Hematopoietic multipotent progenitor cell treated with erythropoietin and hydrocortisone succinate and interleukin-3 and kit ligand, for 17 days (in vitro differentiated cells): ENCODE results near the gene GDPGP1.
"Not testable (repeated sequence)": the region's sequence is repeated elsewhere in the genome, so short reads cannot be mapped to it uniquely, and the experiment has no call there.

Source experiments
- DNase-seq: peaks from one replicate; pipeline ENCODE4 v3.0.0-alpha.2; 2015; ENCODE audit warnings: low spot score

Gene GDPGP1

DNA sequence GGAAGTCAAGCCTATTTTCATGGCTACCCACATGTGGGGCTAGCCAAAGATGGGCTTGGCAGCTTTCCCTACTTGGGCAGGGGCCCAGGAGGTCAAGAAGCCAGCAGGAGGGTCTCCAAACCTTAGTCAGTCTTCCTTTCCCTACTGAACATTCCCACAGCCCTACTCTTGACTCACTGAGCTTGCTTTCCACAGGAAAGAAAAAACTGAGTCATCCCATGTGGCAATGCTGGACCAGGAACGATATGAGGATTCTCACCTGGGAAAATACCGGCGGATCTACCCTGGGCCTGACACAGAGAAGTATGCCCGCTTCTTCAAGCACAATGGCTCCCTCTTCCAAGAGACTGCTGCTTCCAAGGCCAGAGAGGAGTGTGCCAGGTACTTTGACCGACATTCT is 27.8 kb downstream of the GDPGP1 start:
- no peak for DNase-seq

DNA sequence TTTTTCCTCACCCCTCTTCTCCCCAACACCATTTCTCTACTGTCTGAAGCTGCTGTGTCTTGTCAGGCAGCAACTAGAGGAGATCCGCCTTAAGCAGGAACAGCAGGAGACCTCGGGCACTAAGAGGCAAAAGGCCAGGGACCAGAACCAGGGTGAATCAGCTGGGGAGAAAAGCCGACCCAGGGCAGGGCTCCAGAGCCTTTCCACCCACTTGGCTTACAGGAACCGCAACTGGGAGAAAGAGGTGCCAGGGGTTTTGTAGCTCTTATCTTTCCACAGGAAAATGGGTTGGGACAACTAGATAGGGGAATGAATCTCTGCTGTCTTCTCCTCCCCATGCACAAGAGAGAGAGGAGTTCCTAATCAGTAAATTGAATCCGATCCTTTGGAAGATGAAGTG is 28.4 kb downstream of the GDPGP1 start:
- no peak for DNase-seq

DNA sequence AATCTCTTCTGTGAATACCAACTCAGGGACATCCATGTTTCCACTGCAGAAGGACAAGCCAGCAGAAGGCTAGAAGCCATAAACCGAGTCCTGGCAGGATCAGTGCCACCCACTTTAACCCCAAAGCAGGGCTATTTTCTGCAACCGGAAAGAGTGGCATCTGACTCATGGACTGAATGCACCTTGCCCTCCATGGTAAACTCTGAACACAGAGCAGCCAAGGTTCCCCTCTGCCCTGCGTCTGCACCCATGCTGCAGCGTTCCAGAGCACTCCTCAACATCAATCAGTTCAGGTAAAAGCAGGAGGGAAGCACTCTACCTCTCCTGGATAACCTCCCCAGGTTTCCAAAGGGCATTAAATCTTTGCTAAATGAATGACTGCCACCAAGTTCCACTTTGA is 30.7 kb downstream of the GDPGP1 start:
- no peak for DNase-seq

DNA sequence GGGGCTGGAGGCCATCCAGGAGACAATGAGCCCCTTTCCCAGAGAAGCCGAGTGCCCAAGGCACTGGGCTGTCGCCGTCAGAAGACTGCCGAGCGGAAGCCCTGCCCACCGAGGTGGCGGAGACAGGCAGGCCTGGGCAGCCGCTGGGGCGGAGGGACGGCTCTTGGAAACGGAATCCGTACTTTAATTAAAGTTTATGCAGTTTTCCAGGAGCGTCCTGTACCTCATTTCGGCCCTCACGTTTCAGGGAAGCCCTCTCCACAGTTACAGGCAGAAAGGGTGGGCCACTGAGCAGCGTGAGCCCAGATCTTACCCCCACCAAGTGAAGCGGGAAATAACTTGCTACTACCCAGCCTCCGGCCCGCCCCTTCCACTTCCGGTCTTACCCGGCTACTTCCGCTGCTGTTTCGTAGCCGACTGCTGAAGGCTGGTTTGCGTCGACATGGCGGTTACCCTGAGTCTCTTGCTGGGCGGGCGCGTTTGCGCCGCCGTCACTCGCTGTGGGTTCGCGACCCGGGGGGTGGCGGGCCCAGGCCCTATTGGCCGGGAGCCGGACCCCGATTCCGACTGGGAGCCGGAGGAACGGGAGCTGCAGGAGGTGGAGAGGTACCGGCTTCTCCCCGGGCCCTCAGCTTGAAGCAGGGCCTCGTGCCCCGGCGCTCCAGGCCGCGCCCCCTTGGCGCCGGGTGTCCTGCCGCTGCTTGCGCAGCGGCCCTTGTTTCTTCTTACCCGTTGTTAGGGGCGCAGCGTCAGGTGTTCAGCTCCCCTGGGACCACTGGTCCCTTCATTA is 31.5 kb downstream of the GDPGP1 start, which contains the start of gene NGRN:
TSS of gene NGRN (plus strand) at position 402 of the 790 bp plus-strand sequence. CDS start at position 443, 41 bp downstream.
- DNase-seq: peak; percentile 87

DNA sequence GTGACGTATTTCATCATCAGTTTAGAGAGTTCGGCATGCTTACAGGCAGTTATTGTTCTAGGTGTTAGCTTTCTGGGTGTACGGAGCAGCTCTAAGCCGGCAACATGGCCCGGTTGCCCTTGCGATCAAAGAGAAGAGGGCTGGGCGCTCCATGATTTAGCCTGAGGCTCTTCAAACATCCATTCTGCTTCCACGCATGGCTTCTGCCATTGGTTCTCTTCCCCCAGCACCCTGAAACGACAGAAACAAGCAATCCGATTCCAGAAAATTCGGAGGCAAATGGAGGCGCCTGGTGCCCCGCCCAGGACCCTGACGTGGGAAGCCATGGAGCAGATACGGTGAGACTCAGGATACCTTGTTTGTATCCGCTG is 32.0 kb downstream of the GDPGP1 start:
- peak; percentile 70 for DNase-seq

DNA sequence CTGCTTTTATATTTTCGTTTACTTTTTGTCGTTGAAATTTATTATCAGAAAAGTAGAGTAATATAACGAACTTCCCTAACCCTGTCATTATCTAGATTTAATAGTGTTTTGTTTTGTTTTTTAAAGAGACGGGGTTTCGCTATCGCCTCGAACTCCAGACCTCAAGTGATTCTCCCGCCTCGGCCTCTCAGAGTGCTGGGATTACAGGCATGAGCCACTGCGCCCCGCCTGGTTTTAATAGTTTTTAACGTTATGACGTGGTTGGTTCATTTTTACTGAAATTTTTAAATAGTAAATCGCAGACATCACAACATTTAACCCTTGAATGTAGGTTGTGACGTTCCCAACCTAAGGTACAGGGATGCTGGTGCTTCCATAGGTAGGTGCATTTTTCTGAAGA is 32.5 kb downstream of the GDPGP1 start:
- DNase-seq: no peak

DNA sequence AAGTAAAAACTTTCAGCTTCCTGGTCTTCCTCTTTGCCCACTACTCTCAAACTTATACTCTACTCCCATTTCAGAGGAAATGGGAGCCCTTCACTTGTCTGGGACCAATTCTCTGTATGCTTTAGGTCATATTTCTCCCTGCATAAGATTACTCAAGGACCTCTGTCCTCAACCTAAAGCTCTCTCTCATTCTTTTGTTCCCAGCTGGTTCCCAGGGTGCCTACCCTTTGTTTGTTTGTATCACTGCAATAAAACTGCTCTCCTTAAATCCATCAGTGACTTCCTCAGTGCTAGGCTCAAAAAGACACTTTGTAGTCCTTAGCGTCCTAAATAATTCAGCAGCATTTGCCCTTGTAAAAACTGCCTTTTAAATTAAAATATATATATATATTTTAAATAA is 34.4 kb downstream of the GDPGP1 start:
- no peak for DNase-seq

DNA sequence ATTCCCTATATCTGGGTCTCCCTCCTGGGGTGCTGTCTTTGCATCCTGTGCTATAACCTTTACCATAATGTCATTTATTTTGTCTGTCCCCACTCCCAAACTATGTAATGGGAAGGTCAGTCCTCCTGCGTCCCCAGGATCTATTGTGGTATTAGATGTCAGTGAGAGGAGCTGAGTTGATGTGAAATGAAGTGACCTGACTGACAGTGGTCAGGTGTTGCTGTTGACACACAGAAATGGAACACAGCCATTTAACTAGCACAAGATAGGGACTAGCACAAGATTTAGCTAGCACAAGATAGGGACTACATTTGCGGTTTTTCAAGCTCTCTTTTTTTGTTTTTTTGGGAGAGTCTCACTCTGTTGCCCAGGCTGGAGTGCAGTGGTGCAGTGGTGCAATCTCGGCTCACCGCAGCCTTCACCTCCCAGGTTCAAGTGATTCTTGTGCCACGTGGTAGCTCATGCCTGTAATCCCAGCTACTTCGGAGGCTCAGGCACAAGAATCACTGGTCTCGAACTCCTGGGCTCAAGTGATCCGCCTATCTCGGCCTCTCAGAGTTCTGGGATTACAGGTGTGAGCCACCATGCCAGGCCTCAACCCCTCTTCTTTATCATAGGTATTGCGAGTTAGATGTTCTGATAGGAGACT is 36.6 kb downstream of the GDPGP1 start:
- no peak for DNase-seq

DNA sequence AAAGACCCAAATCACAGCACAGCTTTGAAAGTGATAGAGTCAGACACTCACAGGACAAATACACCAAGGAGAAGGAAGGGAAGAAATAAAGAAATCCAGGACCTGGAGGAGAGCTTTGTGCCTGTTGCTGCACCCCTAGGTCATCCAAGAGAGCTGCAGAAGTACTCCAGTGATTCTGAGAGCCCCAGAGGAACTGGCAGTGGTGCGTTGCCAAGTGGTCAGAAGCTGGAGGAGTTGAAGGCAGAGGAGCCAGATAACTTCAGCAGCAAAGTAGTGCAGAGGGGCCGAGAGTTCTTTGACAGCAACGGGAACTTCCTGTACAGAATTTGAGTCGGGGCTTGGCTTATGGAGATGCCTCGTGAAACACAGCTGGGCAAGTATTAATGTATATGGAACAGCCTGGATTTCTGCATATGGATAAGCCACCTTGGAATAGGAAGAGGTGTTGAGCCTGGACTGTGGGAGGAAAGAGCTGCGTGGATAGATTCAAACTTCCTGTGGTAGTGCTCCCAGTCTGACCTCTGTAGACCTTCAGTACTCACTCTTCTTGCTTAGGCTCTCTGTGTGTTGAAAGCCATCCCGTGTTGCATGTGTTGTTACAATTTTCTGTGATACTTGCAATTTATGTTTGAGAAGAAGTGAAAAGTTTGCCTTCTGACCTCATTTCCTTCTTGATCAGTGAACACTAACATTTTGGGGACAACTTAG is 37.6 kb downstream of the GDPGP1 start:
- DNase-seq: no peak

DNA sequence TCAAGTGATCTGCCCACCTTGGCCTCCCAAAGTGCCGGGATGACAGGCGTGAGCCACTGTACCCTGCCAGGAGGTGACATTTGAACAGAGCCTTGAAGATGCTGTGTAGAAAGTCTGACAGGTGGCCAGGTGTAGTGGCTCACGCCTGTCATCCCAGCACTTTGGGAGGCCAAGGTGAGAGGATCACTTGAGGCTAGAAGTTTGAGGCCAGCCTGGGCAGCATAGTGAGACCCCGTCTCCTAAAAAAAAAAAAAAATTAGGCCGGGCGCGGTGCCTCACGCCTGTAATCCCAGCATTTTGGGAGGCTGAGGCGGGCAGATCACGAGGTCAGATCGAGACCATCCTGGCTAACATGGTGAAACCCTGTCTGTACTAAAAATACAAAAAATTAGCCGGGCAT is 44.5 kb downstream of the GDPGP1 start:
- DNase-seq: not testable (repeated sequence)

DNA sequence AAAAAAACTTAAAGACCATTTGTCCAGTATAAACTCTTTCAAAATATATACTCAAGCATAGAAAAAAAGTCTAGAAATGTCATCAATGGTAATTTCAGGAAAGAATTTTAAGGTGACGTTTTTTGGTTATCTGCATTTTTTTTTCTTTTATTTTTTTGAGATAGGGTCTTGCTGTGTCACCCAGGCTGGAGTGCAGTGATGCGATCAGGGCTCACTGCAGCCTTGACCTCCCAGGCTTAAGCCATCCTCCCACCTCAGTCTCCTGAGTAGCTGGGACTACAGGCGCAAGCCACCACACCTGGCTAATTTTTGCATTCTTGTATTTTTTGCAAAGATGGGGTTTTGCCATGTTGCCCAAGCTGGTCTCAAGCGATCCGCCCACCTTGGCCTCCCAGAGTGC is 46.7 kb downstream of the GDPGP1 start:
- DNase-seq: not testable (repeated sequence)

DNA sequence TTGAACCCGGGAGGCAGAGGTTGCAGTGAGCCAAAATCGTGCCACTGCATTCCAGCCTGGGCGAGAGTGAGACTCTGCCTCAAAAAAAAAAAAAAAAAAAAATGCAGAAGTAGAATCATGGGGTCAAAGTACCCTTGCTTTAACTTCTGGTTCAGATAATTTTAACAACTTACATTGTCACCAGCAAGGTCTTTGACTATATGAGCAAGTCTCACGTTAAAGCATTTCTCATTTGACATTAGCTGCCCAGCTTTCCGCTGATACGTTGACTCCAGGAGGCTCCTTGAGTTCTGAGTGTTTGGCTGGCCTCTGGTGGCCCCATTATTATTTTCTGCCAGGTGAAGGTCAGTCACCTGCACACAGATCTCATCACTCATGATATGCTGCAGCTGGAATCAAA is 47.6 kb downstream of the GDPGP1 start:
- not testable (repeated sequence) for DNase-seq

DNA sequence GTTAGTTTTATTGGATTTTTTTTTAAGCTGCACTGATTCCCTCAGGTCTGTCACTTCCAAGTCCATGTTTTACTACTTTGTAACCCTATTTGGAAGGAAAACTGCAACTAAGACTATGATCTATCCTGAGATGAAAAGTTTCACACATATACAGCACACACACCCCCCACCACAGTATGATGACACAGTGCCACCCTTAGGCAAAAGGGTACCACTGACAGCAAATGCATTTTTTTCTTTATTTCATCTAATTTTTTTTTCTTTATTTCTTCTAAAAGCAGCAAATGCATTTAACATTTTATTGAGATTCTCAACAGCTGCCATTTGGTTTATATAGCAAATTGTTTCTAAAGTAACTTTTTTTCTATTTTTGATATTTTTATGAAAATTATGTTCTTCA is 52.7 kb downstream of the GDPGP1 start:
- peak; percentile 43 for DNase-seq

DNA sequence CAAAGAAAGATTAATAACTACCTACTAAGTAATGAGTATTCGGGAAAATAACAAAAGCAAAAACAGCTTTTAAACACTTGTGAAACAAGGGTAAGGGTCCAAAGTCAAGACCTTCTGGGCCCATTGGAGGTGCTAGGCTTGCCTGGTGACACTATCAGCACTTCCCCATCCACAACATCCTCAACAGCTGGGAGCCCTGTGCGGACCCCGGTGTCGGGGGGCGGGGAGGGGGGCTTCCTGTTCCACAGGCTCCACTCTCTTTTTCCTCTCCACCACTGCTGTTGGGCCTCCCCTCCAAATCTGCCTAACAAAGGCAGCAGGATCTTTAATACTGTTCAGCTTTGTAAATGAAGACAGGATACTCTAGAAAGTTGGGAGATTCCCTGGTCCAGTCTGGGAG is 53.1 kb downstream of the GDPGP1 start:
- no peak for DNase-seq

DNA sequence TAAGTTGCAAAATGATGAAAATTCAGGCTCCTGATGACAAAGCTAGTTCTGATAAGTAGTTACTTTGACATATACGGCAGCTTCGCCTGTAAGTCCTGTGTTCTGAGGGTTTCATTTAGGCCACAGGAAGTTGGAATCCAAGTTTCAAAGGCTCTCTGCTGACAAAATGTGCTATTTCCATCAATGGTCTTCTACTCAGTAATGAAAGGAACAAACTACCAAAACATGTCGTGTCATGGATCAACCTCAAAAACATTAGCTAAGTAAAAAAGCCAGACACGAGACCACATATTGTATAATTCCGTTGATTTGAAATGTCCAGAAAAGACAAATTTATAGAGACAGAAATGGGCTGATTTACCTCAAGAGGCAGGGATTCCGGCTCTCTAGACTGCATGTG is 53.9 kb downstream of the GDPGP1 start:
- no peak for DNase-seq

DNA sequence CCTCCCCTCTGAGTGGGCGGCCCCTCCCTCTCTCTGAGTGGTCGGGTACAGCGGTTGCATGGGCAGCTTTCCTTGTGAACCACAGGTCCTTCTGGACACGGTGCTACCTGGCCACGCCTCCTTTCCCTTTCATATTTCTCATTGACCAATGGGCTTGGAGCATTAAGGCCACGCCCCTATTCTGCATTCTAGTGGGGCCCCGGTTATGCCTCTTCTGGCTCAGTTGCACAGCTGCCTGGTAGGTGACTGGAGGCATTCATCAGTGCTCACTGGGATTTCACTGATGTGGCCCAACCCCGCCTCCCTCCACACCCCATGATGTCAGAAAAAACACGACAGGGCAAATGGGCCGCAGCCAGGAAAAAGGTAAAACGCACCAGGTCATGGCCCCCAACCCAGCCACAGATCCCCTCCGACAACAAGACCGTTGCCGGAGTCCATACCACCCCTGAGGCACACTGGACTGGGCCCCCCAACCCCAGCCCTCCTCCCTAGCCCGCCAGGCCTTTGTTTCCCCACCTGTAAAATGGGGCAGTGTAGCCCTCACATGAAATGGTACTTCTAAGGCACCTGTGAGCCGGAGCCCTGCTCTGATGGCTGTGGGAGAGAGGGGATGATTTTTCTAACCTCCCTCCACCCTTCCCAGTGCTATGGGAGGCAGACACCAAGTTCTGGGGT is 57.8 kb downstream of the GDPGP1 start:
- peak; percentile 34 for DNase-seq

DNA sequence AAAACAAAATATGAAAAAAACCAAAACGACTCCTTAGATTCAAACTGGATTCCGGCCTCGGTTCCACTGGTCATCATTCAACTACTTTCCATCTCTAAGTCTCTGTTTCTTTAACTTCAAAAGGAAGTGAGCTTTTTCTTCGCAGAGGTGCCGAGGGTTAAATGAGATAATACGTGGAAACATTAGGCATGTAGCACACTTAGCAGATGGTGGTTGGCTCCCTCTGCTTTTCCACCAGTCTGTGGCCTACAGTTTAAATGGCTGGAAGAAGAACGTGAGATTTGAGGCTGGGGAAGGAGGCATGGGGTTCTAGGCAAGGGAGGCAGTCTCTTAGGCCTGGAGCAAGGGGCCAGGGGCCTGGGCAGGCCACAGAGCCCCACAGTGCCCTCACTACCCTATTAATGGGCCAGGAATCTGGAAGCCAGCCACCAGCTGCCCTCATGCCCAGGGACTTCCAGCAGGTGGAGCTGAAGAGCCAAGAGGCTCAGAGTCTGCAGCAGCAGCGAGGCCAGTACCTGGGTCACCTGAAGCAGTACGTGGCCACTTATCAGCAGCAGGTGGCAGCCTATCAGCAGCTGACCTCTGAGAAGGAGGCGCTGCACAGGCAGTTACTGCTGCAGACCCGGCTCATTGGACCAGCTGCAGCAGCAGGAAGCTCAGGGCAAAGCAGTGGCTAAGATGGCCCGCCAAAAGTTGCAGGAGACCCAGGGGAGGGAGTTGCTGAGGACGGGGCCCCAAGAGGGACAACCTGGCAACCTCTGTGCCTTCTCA is 59.2 kb downstream of the GDPGP1 start:
- DNase-seq: peak; percentile 78

DNA sequence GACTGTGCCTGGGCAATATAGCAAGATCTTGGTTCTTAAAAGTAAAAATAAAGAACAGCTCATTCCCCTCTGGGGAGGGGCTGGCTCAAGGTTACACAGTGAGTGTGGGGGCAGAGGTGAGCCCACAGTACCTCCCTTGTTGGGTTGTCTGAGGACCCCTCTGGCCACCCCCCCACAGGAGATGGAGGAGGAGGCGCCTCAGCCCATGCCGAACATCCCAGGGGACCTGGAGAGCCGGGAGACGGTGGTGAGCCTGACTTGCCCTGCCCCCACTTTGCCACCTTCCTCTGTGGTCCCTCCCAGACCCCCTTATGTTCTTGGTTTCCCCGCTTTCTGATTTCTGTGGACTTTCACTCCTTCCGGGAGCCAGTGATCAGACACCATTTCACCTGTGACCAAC is 60.1 kb downstream of the GDPGP1 start:
- no peak for DNase-seq

DNA sequence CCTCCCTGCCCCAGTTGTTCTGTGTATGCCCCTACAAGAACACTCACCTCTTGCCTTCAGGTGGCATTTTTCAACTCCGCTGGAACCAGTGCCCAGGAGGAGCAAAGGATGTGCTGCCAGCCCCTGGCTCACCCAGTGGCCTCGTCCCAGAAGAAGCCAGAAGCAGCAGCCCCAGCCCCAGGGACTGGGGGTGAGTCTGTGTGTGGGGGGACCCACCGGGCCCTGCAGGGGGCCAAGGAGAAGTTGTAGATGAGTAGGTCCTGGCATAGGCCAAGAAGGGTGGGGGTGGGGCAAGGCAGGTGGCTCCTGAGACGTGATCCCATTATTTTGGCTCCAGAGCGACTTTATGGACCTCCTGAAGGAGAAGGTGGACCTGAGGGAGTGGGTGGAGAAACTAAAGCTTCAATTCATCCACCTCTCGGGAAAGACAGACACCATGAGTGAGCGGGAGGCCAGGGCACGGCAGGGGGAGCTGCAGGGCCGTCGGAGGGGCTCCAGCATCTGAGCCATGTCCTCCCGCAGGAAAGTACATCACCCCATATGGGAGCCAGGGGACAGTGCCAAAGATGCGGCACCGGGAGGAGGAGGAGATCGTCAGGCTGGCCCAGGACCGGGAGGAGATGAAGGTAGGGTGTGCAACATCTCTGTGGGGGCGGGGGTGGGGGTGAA is 60.7 kb downstream of the GDPGP1 start:
- no peak for DNase-seq

DNA sequence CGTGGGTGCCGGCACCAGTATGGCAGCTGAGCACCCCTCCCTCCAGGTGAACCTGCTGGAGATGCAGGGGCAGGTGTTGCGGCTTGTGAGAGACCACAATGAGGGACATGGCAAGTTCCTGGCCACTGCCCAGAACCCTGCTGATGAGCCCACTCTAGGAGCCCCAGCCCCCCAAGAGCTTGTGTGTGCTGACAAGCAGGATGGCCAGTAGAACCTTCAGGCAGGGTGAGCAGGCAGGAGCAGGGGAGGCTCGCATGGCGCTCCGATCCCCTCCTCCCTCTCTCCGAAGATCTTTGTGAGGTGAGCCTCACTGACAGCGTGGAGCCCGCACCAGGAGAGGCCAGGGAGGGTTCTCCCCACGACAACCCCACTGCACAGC is 61.2 kb downstream of the GDPGP1 start:
- no peak for DNase-seq
